MM.1S (cell line): ENCODE results near the gene KCNJ11.

Experiments used
- DNase-seq: peaks from one replicate; pipeline ENCODE4 v3.0.0-alpha.2; 2015
- H2AFZ ChIP-seq: fragments of 300-600 bp; sonication (generic); 2 replicates; pipeline ENCODE4 v1.6.0; 2016; ENCODE audit warnings: antibody characterized with exemption, low read length
- H3F3A ChIP-seq: fragments of 300-600 bp; sonication (generic); 2 replicates; pipeline ENCODE4 v1.6.1; 2016; ENCODE audit warnings: mild to moderate bottlenecking, antibody characterized with exemption, low read length, moderate library complexity, mixed read lengths; ENCODE audit not compliant: insufficient read depth
- H3K27ac ChIP-seq: fragments of 300-600 bp; sonication (generic); 2 replicates; pipeline ENCODE4 v1.5.1; 2016; ENCODE audit warnings: mild to moderate bottlenecking, low read length
- H3K27me3 ChIP-seq: fragments of 300-600 bp; sonication (generic); replicated peaks from 2 replicates; pipeline ENCODE4 v1.6.0; 2016; ENCODE audit warnings: low read length; ENCODE audit not compliant: insufficient read depth
- H3K36me3 ChIP-seq: fragments of 300-600 bp; sonication (generic); replicated peaks from 2 replicates; pipeline ENCODE4 v1.6.1; 2016; ENCODE audit warnings: mild to moderate bottlenecking, low read length, mixed read lengths; ENCODE audit not compliant: insufficient read depth
- H3K4me1 ChIP-seq: fragments of 300-600 bp; sonication (generic); 2 replicates; pipeline ENCODE4 v1.6.1; 2016; ENCODE audit warnings: low read length, mixed read lengths
- H3K4me2 ChIP-seq: fragments of 300-600 bp; sonication (generic); 2 replicates; pipeline ENCODE4 v1.6.0; 2016; ENCODE audit warnings: low read depth, low read length
- H3K4me3 ChIP-seq: fragments of 300-600 bp; sonication (generic); 2 replicates; pipeline ENCODE4 v1.5.1; 2016; ENCODE audit warnings: low read length, mixed read lengths
- H3K79me2 ChIP-seq: fragments of 300-600 bp; sonication (generic); 2 replicates; pipeline ENCODE4 v1.6.1; 2016; ENCODE audit warnings: mixed run types, low read length, mixed read lengths
- H3K9ac ChIP-seq: fragments of 300-600 bp; sonication (generic); 2 replicates; pipeline ENCODE4 v1.6.1; 2016; ENCODE audit warnings: low read length, mixed read lengths
- H3K9me2 ChIP-seq: fragments of 300-600 bp; sonication (generic); replicated peaks from 2 replicates; pipeline ENCODE4 v1.6.1; 2016; ENCODE audit warnings: mild to moderate bottlenecking, low read length, mixed read lengths; ENCODE audit not compliant: insufficient read depth
- H3K9me3 ChIP-seq: fragments of 300-600 bp; sonication (generic); replicated peaks from 2 replicates; pipeline ENCODE4 v1.6.1; 2016; ENCODE audit warnings: mild to moderate bottlenecking, low read length, mixed read lengths; ENCODE audit not compliant: insufficient read depth
- H4K20me1 ChIP-seq: fragments of 300-600 bp; sonication (generic); 2 replicates; pipeline ENCODE4 v1.6.1; 2016; ENCODE audit warnings: mild to moderate bottlenecking, low read length, moderate library complexity, mixed read lengths; ENCODE audit not compliant: insufficient read depth
- CTCF ChIP-seq: fragments of 300-600 bp; sonication (generic); IDR thresholded peaks from 2 replicates; pipeline ENCODE4 v1.5.1; 2016; ENCODE audit warnings: antibody characterized with exemption, low read length, mixed read lengths
- EZH2 ChIP-seq: fragments of 300-600 bp; sonication (generic); optimal IDR thresholded peaks from 2 replicates; pipeline ENCODE3; 2017; ENCODE audit warnings: low read depth, mild to moderate bottlenecking, antibody characterized with exemption, low read length, mixed read lengths
- EZH2phosphoT487 ChIP-seq: fragments of 300-600 bp; sonication (generic); IDR thresholded peaks from 2 replicates; pipeline ENCODE4 v1.6.1; 2018; ENCODE audit warnings: antibody characterized with exemption, low read length

KCNJ11 gene

DNA sequence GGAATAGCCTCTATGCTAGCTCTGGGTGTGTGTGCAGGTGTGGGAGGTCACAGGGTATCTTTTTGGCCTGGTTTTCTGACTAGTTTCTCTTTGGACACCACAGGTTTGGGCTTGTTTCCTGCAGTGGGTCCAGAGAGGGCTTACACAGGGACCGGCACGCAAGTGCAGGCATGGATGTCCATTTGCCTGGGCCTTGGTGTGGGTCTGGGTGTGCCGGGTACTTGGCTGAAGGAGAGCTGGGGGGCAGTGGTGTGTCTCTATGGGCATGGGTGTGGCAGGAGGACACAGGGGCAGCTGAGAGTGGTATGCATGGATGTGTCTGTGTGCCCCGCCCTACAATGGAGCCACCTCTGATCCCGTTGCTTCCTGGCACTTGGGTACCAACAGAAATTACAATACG is 7.5 kb upstream of the KCNJ11 start:
- no peak overlapping the region for H3K4me3 ChIP-seq
- H3K79me2 ChIP-seq = no peaks in the 10 kb centered on the region
- H3K9me2 ChIP-seq = no peaks in the 10 kb centered on the region
- H3K9me3 ChIP-seq = no peaks in the 10 kb centered on the region
- no peak overlapping the region for H3K27ac ChIP-seq
- H4K20me1 ChIP-seq = no peaks in the 10 kb centered on the region
- H3K4me1 ChIP-seq = peaks cover 19% of the 10 kb centered on the region
- H3K36me3 ChIP-seq = no peaks in the 10 kb centered on the region
- no peak overlapping the region for H3K9ac ChIP-seq
- H3K27me3 ChIP-seq = no peaks in the 10 kb centered on the region
- no peak overlapping the region for H3K4me2 ChIP-seq
- H3F3A ChIP-seq = peaks cover 8% of the 10 kb centered on the region
- DNase-seq = no peak
- TF ChIP-seq CTCF = no peak
- no peak for TF ChIP-seq EZH2
- no peak for TF ChIP-seq EZH2phosphoT487
- H2AFZ ChIP-seq = no peak overlapping the region

DNA sequence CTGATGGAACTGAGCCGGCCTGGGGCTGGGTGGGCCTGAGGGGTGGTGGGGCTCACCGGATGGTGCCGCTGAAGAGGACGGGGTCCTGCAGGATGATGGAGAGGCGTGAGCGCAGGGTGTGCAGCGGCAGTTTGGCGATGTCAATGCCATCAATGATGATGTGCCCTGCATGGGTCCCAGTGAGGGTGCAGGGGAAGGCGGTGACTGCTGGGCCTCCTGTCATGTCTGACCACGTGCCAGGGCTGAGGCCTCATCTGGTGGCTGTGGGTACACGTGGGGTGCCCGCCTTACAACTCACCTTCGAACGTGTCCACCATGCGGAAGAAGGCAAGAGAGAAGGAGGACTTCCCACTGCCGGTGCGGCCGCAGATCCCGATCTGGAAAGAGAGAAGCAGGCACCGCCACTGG is 7.1 kb upstream of the KCNJ11 start:
- no peak for DNase-seq
- no peaks in the 10 kb centered on the region for H3K9me2 ChIP-seq
- H3K9ac ChIP-seq = no peak overlapping the region
- no peak for TF ChIP-seq CTCF
- TF ChIP-seq EZH2 = no peak
- TF ChIP-seq EZH2phosphoT487 = no peak
- H3K4me3 ChIP-seq = no peak overlapping the region
- H3K4me1 ChIP-seq = peaks cover 23% of the 10 kb centered on the region
- H3K27me3 ChIP-seq = no peaks in the 10 kb centered on the region
- no peak overlapping the region for H3K4me2 ChIP-seq
- peaks cover 8% of the 10 kb centered on the region for H3F3A ChIP-seq
- no peaks in the 10 kb centered on the region for H3K9me3 ChIP-seq
- no peak overlapping the region for H3K27ac ChIP-seq
- no peaks in the 10 kb centered on the region for H4K20me1 ChIP-seq
- H3K36me3 ChIP-seq = no peaks in the 10 kb centered on the region
- no peaks in the 10 kb centered on the region for H3K79me2 ChIP-seq
- no peak overlapping the region for H2AFZ ChIP-seq

- peaks cover 30% of the 10 kb centered on the region for H3K4me1 ChIP-seq
- H3K4me3 ChIP-seq = no peak overlapping the region
- peaks cover 12% of the 10 kb centered on the region for H3F3A ChIP-seq
- DNase-seq = no peak
- no peak for TF ChIP-seq EZH2phosphoT487
- TF ChIP-seq EZH2 = no peak
- TF ChIP-seq CTCF = no peak
- no peak overlapping the region for H3K27ac ChIP-seq
- no peak overlapping the region for H3K9ac ChIP-seq
- H3K4me2 ChIP-seq = no peak overlapping the region
- no peaks in the 10 kb centered on the region for H3K9me3 ChIP-seq
- H4K20me1 ChIP-seq = no peaks in the 10 kb centered on the region
- no peak overlapping the region for H2AFZ ChIP-seq
- no peaks in the 10 kb centered on the region for H3K27me3 ChIP-seq
- no peaks in the 10 kb centered on the region for H3K36me3 ChIP-seq
- no peaks in the 10 kb centered on the region for H3K9me2 ChIP-seq
- no peaks in the 10 kb centered on the region for H3K79me2 ChIP-seq
Measured at GRCh38 chr11:17394743-17395390, 6.4 kb upstream of the KCNJ11 start.
